Upper lobe of left lung (tissue), 6 donors: ENCODE measurements around the gene LGI4. TPM values are rescaled to one million over a fixed set of nuclear protein-coding genes. Genes with fewer than 3 reads are reported as not detected.

Experiments
- ATAC-seq, 2 donors: fragments of 200-7000 bp; cut with Tn5 transposase; one replicate each; pipeline ENCODE4 v1.9.1; 2022; ENCODE audit warnings: mild to moderate bottlenecking in 2 of 2, moderate library complexity in 2 of 2; ENCODE audit not compliant: low FRiP score in 2 of 2
- DNase-seq, 2 donors: peaks; one replicate each; pipeline ENCODE4 v3.0.0-alpha.2; 2019 to 2020
- H3K27ac ChIP-seq, 4 donors: fragments of 200-600 bp; sonication (generic); one replicate each; pipeline ENCODE4 v1.5.1; 2016 to 2019
- H3K27me3 ChIP-seq, 4 donors: fragments of 200-600 bp; sonication (generic); one replicate each; pipeline ENCODE4 v1.5.1; 2017 to 2019
- H3K36me3 ChIP-seq, 4 donors: fragments of 200-600 bp; sonication (generic); one replicate each; pipeline ENCODE4 v1.5.1; 2016 to 2019
- H3K4me1 ChIP-seq, 4 donors: fragments of 200-600 bp; sonication (generic); one replicate each; pipeline ENCODE4 v1.5.1; 2018 to 2019
- H3K4me3 ChIP-seq, 4 donors: fragments of 200-600 bp; sonication (generic); one replicate each; pipeline ENCODE4 v1.5.1; 2017 to 2019; ENCODE audit warnings: mild to moderate bottlenecking in 2 of 4, moderate library complexity in 1 of 4
- H3K9me3 ChIP-seq, 4 donors: fragments of 200-600 bp; sonication (generic); one replicate each; pipeline ENCODE4 v1.5.1; 2018 to 2019
- CTCF ChIP-seq, 6 experiments: fragments of 450-650 bp in 4 of 6; fragments of 200-600 bp in 2 of 6; sonication (generic) in 2 of 6; IDR thresholded peaks; one replicate each; pipeline ENCODE4 v1.5.1; 2016 to 2019; ENCODE audit warnings: antibody characterized with exemption in 6 of 6
- EP300 ChIP-seq, 4 donors: sonication (generic); formaldehyde crosslinking; IDR thresholded peaks; one replicate each; pipeline ENCODE4 v1.5.1; 2017; ENCODE audit warnings: antibody characterized with exemption in 4 of 4, control low read depth in 2 of 4
- POLR2A ChIP-seq, 4 donors: fragments of 450-650 bp; IDR thresholded peaks; one replicate each; pipeline ENCODE4 v1.5.1; 2016 to 2017; ENCODE audit warnings: antibody characterized with exemption in 4 of 4, mild to moderate bottlenecking in 2 of 4
- POLR2AphosphoS5 ChIP-seq, 2 donors: sonication (generic); formaldehyde crosslinking; IDR thresholded peaks; one replicate each; pipeline ENCODE4 v1.5.1; 2017; ENCODE audit warnings: antibody characterized with exemption in 2 of 2
- whole genome bisulfite sequencing, 2 donors: methylation state at CpG; one replicate each; pipeline ENCODE4 v1.1.5; 2017 to 2018; 5-methylcytosine and 5-hydroxymethylcytosine counted together
- total RNA-seq, 6 donors: library from RNA; depleted of rRNA in 4 of 6; stranded (reverse); fragments of >200 nt in 4 of 6; gene quantifications; one replicate each; pipeline versions ENCODE4 v1.1.0 to v1.2.1, GENCODE V29; 2016 to 2021
- donor health status: DM: no; HTN: no; CAD: no; lungs with moderate emphysema.
- donor health status: DM: no; HTN: yes; CAD: no; lungs with severe emphysema.

Gene LGI4
- total RNA-seq, 6 donors from 2014 or later: 3.3 to 25.3 (median 7.1) TPM

GRCh38 chr19:35089554-35089953, 45.3 kb downstream of the LGI4 start:
- no peak for TF ChIP-seq POLR2A (IDR thresholded peaks at IDR 0.05)
- TF ChIP-seq EP300 (IDR thresholded peaks at IDR 0.05): no peak
- TF ChIP-seq CTCF (IDR thresholded peaks at IDR 0.05): no peak
- TF ChIP-seq POLR2AphosphoS5 (IDR thresholded peaks at IDR 0.05): no peak
- Histone ChIP-seq H3K4me3 (no peak overlapping the region), H3K27ac (no peak overlapping the region), H3K36me3 (no peaks in the 10 kb centered on the region), H3K9me3 (no peaks in the 10 kb centered on the region), H3K4me1 (peaks cover 8 to 12% (median 9%) of the 10 kb centered on the region in 4 donors), H3K27me3 (no peaks in the 10 kb centered on the region)
- ATAC-seq (no peak), DNase-seq (no peak)
- 85 to 92% methylated on average over 8 of the region's 8 CpGs for WGBS, 2 donors

- Histone ChIP-seq H3K9me3 (no peaks in the 10 kb centered on the region), H3K4me1 (peaks cover 8 to 12% (median 9%) of the 10 kb centered on the region in 4 donors), H3K4me3 (no peak overlapping the region), H3K36me3 (no peaks in the 10 kb centered on the region), H3K27ac (no peak overlapping the region), H3K27me3 (no peaks in the 10 kb centered on the region)
- TF ChIP-seq POLR2A (IDR thresholded peaks at IDR 0.05) (no peak), POLR2AphosphoS5 (IDR thresholded peaks at IDR 0.05) (no peak), EP300 (IDR thresholded peaks at IDR 0.05) (no peak), CTCF (IDR thresholded peaks at IDR 0.05) (no peak)
- ATAC-seq (no peak), DNase-seq (no peak)
- WGBS, 2 donors: 77 to 85% methylated on average over 3 to 8 of the region's 8 CpGs
These were observed 46.5 kb downstream of the LGI4 start for GRCh38 chr19:35088131-35088913.

GRCh38 chr19:35087393-35087792, 47.5 kb downstream of the LGI4 start:
- DNase-seq: no peak
- no peaks in the 10 kb centered on the region for H3K36me3 ChIP-seq
- ATAC-seq: no peak
- H3K4me3 ChIP-seq: no peak overlapping the region
- H3K27me3 ChIP-seq: no peaks in the 10 kb centered on the region
- H3K9me3 ChIP-seq: no peaks in the 10 kb centered on the region
- no peak overlapping the region for H3K27ac ChIP-seq
- peaks cover 8 to 12% (median 9%) of the 10 kb centered on the region in 4 donors for H3K4me1 ChIP-seq
- TF ChIP-seq POLR2AphosphoS5 (IDR thresholded peaks at IDR 0.05) (no peak), EP300 (IDR thresholded peaks at IDR 0.05) (no peak), POLR2A (IDR thresholded peaks at IDR 0.05) (no peak)

DNA sequence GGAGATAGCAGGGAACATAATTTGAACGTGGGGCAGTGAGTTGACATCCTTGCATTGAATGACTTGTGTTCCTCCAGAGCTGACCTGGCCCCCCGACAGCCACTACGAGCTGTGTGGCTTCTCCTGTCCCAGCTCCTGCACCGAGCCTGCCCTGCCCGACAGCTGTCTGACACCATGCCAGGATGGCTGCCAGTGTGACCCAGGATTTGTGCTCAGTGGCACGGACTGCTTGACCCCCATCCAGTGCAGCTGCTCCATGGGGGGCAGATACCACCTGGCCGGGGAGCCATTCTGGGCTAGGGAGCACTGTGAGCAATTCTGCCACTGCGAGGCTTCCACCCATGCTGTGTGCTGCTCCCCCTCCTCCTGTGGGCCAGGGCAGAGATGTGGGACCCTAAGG, 48.4 kb downstream of the LGI4 start:
- H3K4me3 ChIP-seq: no peak overlapping the region
- H3K4me1 ChIP-seq: peaks cover 8 to 12% (median 9%) of the 10 kb centered on the region in 4 donors
- TF ChIP-seq CTCF (IDR thresholded peaks at IDR 0.05): no peak
- no peak for TF ChIP-seq POLR2AphosphoS5 (IDR thresholded peaks at IDR 0.05)
- no peaks in the 10 kb centered on the region for H3K27me3 ChIP-seq
- no peaks in the 10 kb centered on the region for H3K36me3 ChIP-seq
- DNase-seq: peak in 1 of 2 donors; percentile 54
- ATAC-seq: no peak
- WGBS, 2 donors: 50 to 83% methylated on average over 1 to 7 of the region's 8 CpGs
- no peak overlapping the region for H3K27ac ChIP-seq
- no peaks in the 10 kb centered on the region for H3K9me3 ChIP-seq

DNA sequence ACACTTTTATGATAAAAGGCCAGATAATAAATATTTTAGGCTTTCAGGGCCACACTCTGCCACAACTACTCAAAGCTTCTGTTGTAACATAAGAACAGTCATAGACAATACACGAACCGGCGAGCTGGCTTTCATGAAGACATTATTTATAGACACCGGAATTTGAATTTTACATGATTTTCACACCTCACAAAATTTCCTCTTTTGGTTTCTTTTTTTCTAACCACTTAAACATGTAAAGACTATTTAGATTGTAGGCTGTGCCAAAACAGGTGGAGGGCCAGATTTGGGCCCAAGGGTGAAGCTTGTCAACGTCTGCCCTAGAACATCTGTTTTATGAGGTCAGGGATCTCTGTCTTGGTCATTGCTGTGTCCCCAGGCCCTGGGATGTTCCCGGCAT, 48.9 kb downstream of the LGI4 start:
- Histone ChIP-seq H3K36me3 (no peaks in the 10 kb centered on the region), H3K27ac (no peak overlapping the region), H3K9me3 (no peaks in the 10 kb centered on the region), H3K4me1 (peaks cover 7 to 10% (median 9%) of the 10 kb centered on the region in 4 donors), H3K4me3 (no peak overlapping the region), H3K27me3 (no peaks in the 10 kb centered on the region)
- DNase-seq: no peak
- TF ChIP-seq POLR2A (IDR thresholded peaks at IDR 0.05) (no peak), EP300 (IDR thresholded peaks at IDR 0.05) (no peak), CTCF (IDR thresholded peaks at IDR 0.05) (no peak), POLR2AphosphoS5 (IDR thresholded peaks at IDR 0.05) (no peak)
- 72 to 79% methylated on average over 6 of the region's 6 CpGs for WGBS, 2 donors
- no peak for ATAC-seq
